Measurements from ENCODE around the gene KCNRG.
A peak's percentile ranks its signal among the peaks of the same experiment; 100 is the strongest.

KCNRG gene, protein sequence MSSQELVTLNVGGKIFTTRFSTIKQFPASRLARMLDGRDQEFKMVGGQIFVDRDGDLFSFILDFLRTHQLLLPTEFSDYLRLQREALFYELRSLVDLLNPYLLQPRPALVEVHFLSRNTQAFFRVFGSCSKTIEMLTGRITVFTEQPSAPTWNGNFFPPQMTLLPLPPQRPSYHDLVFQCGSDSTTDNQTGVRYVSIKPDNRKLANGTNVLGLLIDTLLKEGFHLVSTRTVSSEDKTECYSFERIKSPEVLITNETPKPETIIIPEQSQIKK

DNA sequence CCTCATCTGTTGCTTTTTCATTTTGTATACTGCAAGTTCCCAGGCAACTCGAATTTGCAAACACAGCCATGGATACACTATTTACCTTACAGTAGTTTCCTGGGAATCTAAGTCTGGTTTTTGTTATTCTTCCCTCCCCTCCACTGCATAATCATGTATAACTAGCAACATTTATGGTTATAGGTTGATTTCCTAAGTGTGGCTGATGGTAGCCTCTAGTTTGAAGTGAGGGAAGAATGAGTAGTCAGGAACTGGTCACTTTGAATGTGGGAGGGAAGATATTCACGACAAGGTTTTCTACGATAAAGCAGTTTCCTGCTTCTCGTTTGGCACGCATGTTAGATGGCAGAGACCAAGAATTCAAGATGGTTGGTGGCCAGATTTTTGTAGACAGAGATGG, at the start of gene KCNRG:
TSS of gene KCNRG (plus strand) at position 187 of the 400 bp plus-strand sequence. CDS start at position 237, 50 bp downstream.
- H3K4me3 ChIP-seq (ENCODE audit: low read depth, low read length), result no peak within 1 kb of the TSS
- ChIA-PET POLR2A (no interaction called here), CTCF (interaction anchor here (1.5 to 6.3 kb wide), 2 partner anchors 11 to 17 kb away, joined by 7 to 38 read pairs; partner anchors contain the start of gene TRIM13)
- TF ChIP-seq, protein P1, sequence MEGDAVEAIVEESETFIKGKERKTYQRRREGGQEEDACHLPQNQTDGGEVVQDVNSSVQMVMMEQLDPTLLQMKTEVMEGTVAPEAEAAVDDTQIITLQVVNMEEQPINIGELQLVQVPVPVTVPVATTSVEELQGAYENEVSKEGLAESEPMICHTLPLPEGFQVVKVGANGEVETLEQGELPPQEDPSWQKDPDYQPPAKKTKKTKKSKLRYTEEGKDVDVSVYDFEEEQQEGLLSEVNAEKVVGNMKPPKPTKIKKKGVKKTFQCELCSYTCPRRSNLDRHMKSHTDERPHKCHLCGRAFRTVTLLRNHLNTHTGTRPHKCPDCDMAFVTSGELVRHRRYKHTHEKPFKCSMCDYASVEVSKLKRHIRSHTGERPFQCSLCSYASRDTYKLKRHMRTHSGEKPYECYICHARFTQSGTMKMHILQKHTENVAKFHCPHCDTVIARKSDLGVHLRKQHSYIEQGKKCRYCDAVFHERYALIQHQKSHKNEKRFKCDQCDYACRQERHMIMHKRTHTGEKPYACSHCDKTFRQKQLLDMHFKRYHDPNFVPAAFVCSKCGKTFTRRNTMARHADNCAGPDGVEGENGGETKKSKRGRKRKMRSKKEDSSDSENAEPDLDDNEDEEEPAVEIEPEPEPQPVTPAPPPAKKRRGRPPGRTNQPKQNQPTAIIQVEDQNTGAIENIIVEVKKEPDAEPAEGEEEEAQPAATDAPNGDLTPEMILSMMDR (IDR thresholded peaks at IDR 0.05; ENCODE audit: insufficient read depth, low read length, missing control alignments), result no peak
- DNase-seq (ENCODE audit: low read depth, low spot score), result no peak

DNA sequence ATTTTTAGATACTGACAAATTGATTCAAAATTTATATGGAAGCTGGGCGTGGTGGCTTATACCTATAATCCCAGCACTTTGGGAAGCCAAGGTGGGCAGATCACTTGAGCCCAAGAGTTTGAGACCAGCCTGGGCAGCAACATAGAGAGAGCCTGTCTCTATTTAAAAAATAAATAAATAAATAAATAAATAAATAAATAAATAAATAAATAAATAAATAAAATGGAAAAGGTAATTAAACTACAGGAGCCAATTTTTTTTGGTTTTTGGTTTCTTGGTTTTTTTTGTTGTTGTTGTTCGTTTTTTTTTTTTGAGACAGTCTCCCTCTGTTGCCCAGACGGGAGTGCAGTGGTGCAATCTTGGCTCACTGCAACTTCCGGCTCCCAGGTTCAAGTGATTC, 47.8 kb upstream of the KCNRG start:
- ChIA-PET POLR2A (no interaction called here), CTCF (interaction anchor here (0.9 to 1.4 kb wide), 3 partner anchors 10 to 51 kb away, joined by 3 to 8 read pairs (median 3); no protein-coding TSS in a partner anchor)
- no peak for DNase-seq (ENCODE audit: low read depth, low spot score)
- H3K4me3 ChIP-seq (ENCODE audit: low read depth, low read length), result no peak overlapping the region
- TF ChIP-seq, protein P1 (IDR thresholded peaks at IDR 0.05; ENCODE audit: insufficient read depth, low read length, missing control alignments), result no peak

- TF ChIP-seq, protein P1 (IDR thresholded peaks at IDR 0.05; ENCODE audit: insufficient read depth, low read length, missing control alignments), result no peak
- CTCF ChIA-PET, result interaction anchor here (1.1 to 1.5 kb wide), 3 partner anchors 8 to 302 kb away, joined by 3 to 5 read pairs (median 4); partner anchors contain the start of gene SPRYD7
- DNase-seq (ENCODE audit: low read depth, low spot score), result no peak
- POLR2A ChIA-PET, result no interaction called here
- no peak overlapping the region for H3K4me3 ChIP-seq (ENCODE audit: low read depth, low read length)
Observed at GRCh38 chr13:49972709-49973108, 42.5 kb upstream of the KCNRG start.

- TF ChIP-seq, protein P1 (IDR thresholded peaks at IDR 0.05; ENCODE audit: insufficient read depth, low read length, missing control alignments), result no peak
- POLR2A ChIA-PET, result no interaction called here
- DNase-seq (ENCODE audit: low read depth, low spot score), result no peak
- CTCF ChIA-PET, result interaction anchor here (0.6 to 5.5 kb wide), 36 partner anchors 9 to 1096 kb away, joined by 3 to 55 read pairs (median 4); partner anchors contain the start of gene TRIM13
- H3K4me3 ChIP-seq (ENCODE audit: low read depth, low read length), result no peak overlapping the region
Observed at GRCh38 chr13:49975826-49976225, 39.4 kb upstream of the KCNRG start.

GRCh38 chr13:49976314-49977258, 38.7 kb upstream of the KCNRG start:
- TF ChIP-seq, protein P1 (IDR thresholded peaks at IDR 0.05; ENCODE audit: insufficient read depth, low read length, missing control alignments), result peak; percentile 83
- H3K4me3 ChIP-seq (ENCODE audit: low read depth, low read length), result no peak overlapping the region
- ChIA-PET CTCF (interaction anchor here (0.6 to 5.5 kb wide), 50 partner anchors 8 to 1106 kb away, joined by 3 to 55 read pairs (median 4); partner anchors contain the start of gene TRIM13), POLR2A (interaction anchor here (0.6 to 1.0 kb wide), 4 partner anchors 40 to 1093 kb away, joined by 3 read pairs; partner anchors contain the start of gene SPRYD7)
- DNase-seq (ENCODE audit: low read depth, low spot score), result no peak

Data from AG04449 (cell line).